HepG2 (cell line): ENCODE data around the gene PHTF1. TPM values are rescaled to one million over a fixed set of nuclear protein-coding genes. Genes with fewer than 3 reads are reported as not detected.

Experiments
- ATAC-seq: fragments of 200-7000 bp; cut with Tn5 transposase; 3 replicates; pipeline ENCODE4 v1.9.1; 2020; ENCODE audit warnings: mild to moderate bottlenecking, moderate library complexity
- BruUV-seq: library from RNA; stranded (reverse); fragments of 400-500 nt; replicated peaks from 2 replicates; lab custom pipeline; 2021; lab: Mats Ljungman, UMichigan
- CTCF ChIA-PET: fragments of 300-600 bp; formaldehyde crosslinking; extraction: SDS; loops from one replicate; lab custom pipeline; 2021; ENCODE audit warnings: low total read pairs, inconsistent platforms, low intra/inter-chr PET ratio; lab: Yijun Ruan, JAX
- POLR2A ChIA-PET: fragments of 350-600 bp; sonication (Branson Sonifier 250); formaldehyde crosslinking; loops from one replicate; lab custom pipeline; 2020; ENCODE audit warnings: antibody characterized with exemption, inconsistent platforms; lab: Yijun Ruan, JAX
- DNase-seq: peaks from one replicate; pipeline ENCODE4 v3.0.0-alpha.2; 2015; ENCODE audit warnings: low spot score
- FAIRE-seq: peaks from 3 replicates; lab custom pipeline; 2011; peaks lifted over from hg19 to GRCh38; lab: Jason Lieb, UNC
- H2AFZ ChIP-seq: one replicate; pipeline ENCODE4 v1.6.1; 2011; ENCODE audit warnings: low read length, inconsistent platforms
- H3K27ac ChIP-seq: fragments of 300-600 bp; 3 replicates; pipeline ENCODE4 v1.8.0; 2011; ENCODE audit warnings: mixed run types, mild to moderate bottlenecking, mixed read lengths, low read length, inconsistent platforms; ENCODE audit not compliant: insufficient read depth; ENCODE audit errors: extremely low read length
- H3K27me3 ChIP-seq, 2 experiments: fragments of 200-600 bp in 1 of 2; 2 replicates in 1 of 2; 3 replicates in 1 of 2; pipeline versions ENCODE4 v1.6.0 to v1.8.0; 2011; ENCODE audit warnings: low read length in 2 of 2, mild to moderate bottlenecking in 2 of 2, moderate library complexity in 2 of 2, inconsistent platforms in 1 of 2; ENCODE audit not compliant: insufficient read depth in 2 of 2, control insufficient read depth in 1 of 2
- H3K36me3 ChIP-seq, 2 experiments: fragments of 200-600 bp in 1 of 2; replicated peaks in 1 of 2; 2 replicates in 1 of 2; 3 replicates in 1 of 2; pipeline versions ENCODE4 v1.5.1 to v1.8.0; 2011; ENCODE audit warnings: low read length in 2 of 2, inconsistent platforms in 1 of 2; ENCODE audit not compliant: insufficient read depth in 2 of 2, control insufficient read depth in 1 of 2
- H3K4me1 ChIP-seq: 2 replicates; pipeline ENCODE4 v1.5.1; 2012; ENCODE audit warnings: low read length, inconsistent platforms; ENCODE audit not compliant: insufficient read depth
- H3K4me2 ChIP-seq: 2 replicates; pipeline ENCODE4 v1.6.0; 2011; ENCODE audit warnings: low read depth, low read length, inconsistent platforms
- H3K4me3 ChIP-seq, 3 experiments: fragments of 200-600 bp in 1 of 3; sonication (generic), shearing (Covaris generic) in 1 of 3; replicated peaks in 1 of 3; 2 replicates each; pipeline ENCODE4 v1.5.1; 2011 to 2016; ENCODE audit warnings: low read length in 3 of 3, inconsistent platforms in 2 of 3, low read depth in 2 of 3, mild to moderate bottlenecking in 2 of 3, control low read depth in 1 of 3, mixed read lengths in 1 of 3; ENCODE audit not compliant: insufficient read depth in 1 of 3
- H3K79me2 ChIP-seq: one replicate; pipeline ENCODE4 v1.6.1; 2011; ENCODE audit warnings: low read length, inconsistent platforms; ENCODE audit not compliant: insufficient read depth
- H3K9ac ChIP-seq: 2 replicates; pipeline ENCODE4 v1.6.0; 2011; ENCODE audit warnings: mild to moderate bottlenecking, low read depth, low read length, inconsistent platforms; ENCODE audit not compliant: insufficient read depth
- H3K9me3 ChIP-seq: 2 replicates; pipeline ENCODE4 v1.5.1; 2012; ENCODE audit warnings: mild to moderate bottlenecking, low read length
- H4K20me1 ChIP-seq: 2 replicates; pipeline ENCODE4 v1.6.0; 2011; ENCODE audit warnings: inconsistent platforms, mild to moderate bottlenecking, low read length, moderate library complexity; ENCODE audit not compliant: insufficient read depth
- CTCF ChIP-seq: sonication (generic); formaldehyde crosslinking; IDR thresholded peaks from 2 replicates; pipeline ENCODE4 v1.5.0; 2020; ENCODE audit warnings: mild to moderate bottlenecking, missing genetic modification reagents, moderate library complexity
- HOMEZ ChIP-seq: IDR thresholded peaks from 2 replicates; pipeline ENCODE4 v1.6.1; 2016; ENCODE audit warnings: low read depth
- SMC3 ChIP-seq: IDR thresholded peaks from 2 replicates; pipeline ENCODE4 v1.6.1; 2011; ENCODE audit warnings: low read length, improper control_type of control experiment
- SNAPC4 ChIP-seq: sonication (generic); formaldehyde crosslinking; IDR thresholded peaks from 2 replicates; pipeline ENCODE4 v1.4.0; 2020; ENCODE audit warnings: mild to moderate bottlenecking, missing genetic modification reagents
- STAG1 ChIP-seq: sonication (generic); formaldehyde crosslinking; IDR thresholded peaks from 2 replicates; pipeline ENCODE4 v1.4.0; 2020; ENCODE audit warnings: missing genetic modification reagents
- ZNF362 ChIP-seq: sonication (generic); formaldehyde crosslinking; IDR thresholded peaks from 2 replicates; pipeline ENCODE4 v1.4.0; 2020; ENCODE audit warnings: missing genetic modification reagents, mild to moderate bottlenecking, borderline replicate concordance
- WGBS: methylation state at CpG from one replicate; pipeline ENCODE4 v1.1.6; 2017; ENCODE audit warnings: low lambda C conversion rate; 5-methylcytosine and 5-hydroxymethylcytosine counted together
- in situ Hi-C: cut with HindIII; loops from 2 replicates; pipeline ENCODE4 v1.10.0; 2017; ENCODE audit warnings: low pct_unique_long_range_greater_than_20kb; ENCODE audit not compliant: extremely low pct_ligation_motif_present
- intact Hi-C: fragments of 100-400 bp; cut with micrococcal nuclease; formaldehyde crosslinking; loops from one replicate; pipeline ENCODE4 v1.10.0; 2022; ENCODE audit not compliant: unreplicated experiment
- polyA plus RNA-seq, 8 experiments: library from polyadenylated mRNA; depleted of rRNA in 3 of 8; stranded (reverse) in 7 of 8; unstranded in 1 of 8; fragments of >200 nt; fragmentation: Illumina TruSeq in 4 of 8; extraction: Trizol in 4 of 8; gene quantifications; 2 replicates each; pipeline versions ENCODE4 v1.2.1 to v1.2.3, GENCODE V29; 2011 to 2016; ENCODE audit warnings: low read depth in 4 of 8, missing spikeins in 1 of 8, mixed read lengths in 1 of 8; ENCODE audit not compliant: insufficient read depth in 1 of 8
- total RNA-seq, 5 experiments: library from RNA; depleted of rRNA; stranded (reverse); fragments of >200 nt; fragmentation: Illumina TruSeq; extraction: Trizol; gene quantifications; 2 replicates each; pipeline ENCODE4 v1.2.3, GENCODE V29; 2016; ENCODE audit warnings: low read depth in 1 of 5
- TF ChIP-seq, protein P1 (sequence below): sonication (generic); formaldehyde crosslinking; IDR thresholded peaks from 2 replicates; pipeline ENCODE4 v1.4.0; 2020; ENCODE audit warnings: missing genetic modification reagents

Gene PHTF1
- total and polyA plus RNA-seq, 2 of the 13 experiments (the other 11 are each of a cell fraction or from before 2014, with no cell fraction given) = 5.0 to 19.7 TPM

DNA sequence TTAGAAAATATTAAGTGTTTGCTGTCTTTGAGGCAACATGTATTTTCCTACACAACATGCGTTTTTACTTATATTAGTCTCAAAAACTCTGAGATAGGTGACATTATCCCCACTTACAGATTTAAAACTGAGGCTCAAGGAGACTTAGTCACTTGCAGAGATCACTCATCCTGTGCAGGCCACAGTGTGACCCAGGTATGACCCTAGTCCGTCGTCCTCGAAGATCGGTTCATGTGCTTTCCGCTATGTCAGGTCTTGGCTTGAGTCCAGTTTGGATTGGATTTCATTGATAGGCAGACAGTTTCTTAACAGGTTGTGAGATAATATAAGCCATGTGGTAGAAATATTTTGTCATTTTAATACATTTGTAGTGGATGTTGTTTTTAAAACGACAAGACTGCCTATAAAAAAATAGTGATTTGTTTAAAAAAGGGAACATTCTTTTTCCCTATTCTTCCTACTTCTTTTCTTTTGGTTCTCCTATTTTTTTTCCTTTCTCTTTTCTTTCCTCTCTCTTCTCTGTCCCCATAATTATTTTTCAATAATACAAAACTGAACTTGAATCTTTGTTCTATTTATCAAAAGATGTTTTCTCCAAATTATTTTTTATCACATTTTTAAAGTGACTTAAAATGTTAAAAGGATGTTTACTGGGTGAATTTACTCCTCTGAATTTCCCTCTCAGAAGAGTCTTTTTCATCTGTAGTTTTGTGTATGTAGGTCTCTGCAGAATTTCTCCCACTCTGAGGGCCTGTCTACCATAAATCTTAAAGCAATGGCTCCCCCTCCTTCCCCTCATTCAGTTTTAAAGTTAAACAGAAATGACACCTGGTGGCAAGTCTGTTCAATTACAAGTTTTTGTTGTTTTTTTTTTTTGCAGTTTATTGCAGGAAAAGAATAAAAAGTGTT lies 81.8 kb downstream of the PHTF1 start:
- H3K36me3 ChIP-seq = peaks cover 1 to 8% of the 10 kb centered on the region in 2 experiments; a peak in 3 of 5 replicates
- peak; percentile 35 for DNase-seq
- peak; percentile 61 for FAIRE-seq
- intact Hi-C loops = loop anchor here (1.0 to 10.0 kb wide), 4 partner anchors 189 to 605 kb away; partner anchors contain the start of gene LRIG2
- H3K9me3 ChIP-seq = no peaks in the 10 kb centered on the region
- ATAC-seq = no peak; the same call in 2 of the 3 replicates
- H3K4me1 ChIP-seq = no peaks in the 10 kb centered on the region
- H3K4me3 ChIP-seq = no peak overlapping the region
- H2AFZ ChIP-seq = no peak overlapping the region
- no peaks in the 10 kb centered on the region; the same call in 1 of the 2 replicates for H4K20me1 ChIP-seq
- WGBS = 93% methylated on average over 7 of the region's 7 CpGs
- in situ Hi-C loops = loop anchor here (5.0 kb wide), 1 partner anchor 535 kb away; no protein-coding TSS in a partner anchor
- no peak overlapping the region for H3K9ac ChIP-seq
- POLR2A ChIA-PET = no interaction called here
- H3K79me2 ChIP-seq = no peaks in the 10 kb centered on the region
- CTCF ChIA-PET = interaction anchor here (0.7 to 2.0 kb wide), 3 partner anchors 188 to 604 kb away, joined by 3 to 17 read pairs (median 5); partner anchors contain the start of gene LRIG2
- no peak overlapping the region for H3K4me2 ChIP-seq
- BruUV-seq = no TSS peak
- no peaks in the 10 kb centered on the region for H3K27me3 ChIP-seq
- no peak overlapping the region for H3K27ac ChIP-seq
- TF ChIP-seq ZNF362 (CRISPR knock-in tag) (peak; percentile 57; the same call in 1 of the 2 replicates), SNAPC4 (CRISPR knock-in tag) (no peak), SMC3 (peak; percentile 79), CTCF (peak; percentile 64), STAG1 (CRISPR knock-in tag) (peak; percentile 85), HOMEZ (CRISPR knock-in tag) (peak; percentile 55; the same call in 1 of the 2 replicates)
- TF ChIP-seq, protein P1, sequence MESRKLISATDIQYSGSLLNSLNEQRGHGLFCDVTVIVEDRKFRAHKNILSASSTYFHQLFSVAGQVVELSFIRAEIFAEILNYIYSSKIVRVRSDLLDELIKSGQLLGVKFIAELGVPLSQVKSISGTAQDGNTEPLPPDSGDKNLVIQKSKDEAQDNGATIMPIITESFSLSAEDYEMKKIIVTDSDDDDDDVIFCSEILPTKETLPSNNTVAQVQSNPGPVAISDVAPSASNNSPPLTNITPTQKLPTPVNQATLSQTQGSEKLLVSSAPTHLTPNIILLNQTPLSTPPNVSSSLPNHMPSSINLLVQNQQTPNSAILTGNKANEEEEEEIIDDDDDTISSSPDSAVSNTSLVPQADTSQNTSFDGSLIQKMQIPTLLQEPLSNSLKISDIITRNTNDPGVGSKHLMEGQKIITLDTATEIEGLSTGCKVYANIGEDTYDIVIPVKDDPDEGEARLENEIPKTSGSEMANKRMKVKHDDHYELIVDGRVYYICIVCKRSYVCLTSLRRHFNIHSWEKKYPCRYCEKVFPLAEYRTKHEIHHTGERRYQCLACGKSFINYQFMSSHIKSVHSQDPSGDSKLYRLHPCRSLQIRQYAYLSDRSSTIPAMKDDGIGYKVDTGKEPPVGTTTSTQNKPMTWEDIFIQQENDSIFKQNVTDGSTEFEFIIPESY = 0 out of 2 replicates have a peak, but pooled peaks have one; percentile 37
